Hepatocyte (in vitro differentiated cells): Measurements from ENCODE around the gene ASXL1. TPM values are rescaled to one million over a fixed set of nuclear protein-coding genes. Genes with fewer than 3 reads are reported as not detected.
"Not testable (repeated sequence)": the region's sequence is repeated elsewhere in the genome, so short reads cannot be mapped to it uniquely, and the experiment has no call there.

Experiments used
- DNase-seq: peaks from one replicate; pipeline ENCODE4 v3.0.0-alpha.2; 2016; ENCODE audit warnings: low spot score
- H2AFZ ChIP-seq: fragments of 200-600 bp; sonication (generic); 2 replicates; pipeline ENCODE4 v1.6.0; 2016; ENCODE audit warnings: antibody characterized with exemption, mild to moderate bottlenecking
- H3K27ac ChIP-seq: fragments of 200-600 bp; sonication (generic); 2 replicates; pipeline ENCODE4 v1.5.1; 2016; ENCODE audit warnings: mild to moderate bottlenecking
- H3K27me3 ChIP-seq: fragments of 200-600 bp; sonication (generic); 2 replicates; pipeline ENCODE4 v1.6.1; 2016
- H3K36me3 ChIP-seq: fragments of 200-600 bp; sonication (generic); replicated peaks from 2 replicates; pipeline ENCODE4 v1.5.1; 2016; ENCODE audit warnings: low read depth; ENCODE audit not compliant: insufficient read depth
- H3K4me1 ChIP-seq: fragments of 200-600 bp; sonication (generic); 2 replicates; pipeline ENCODE4 v1.5.1; 2016; ENCODE audit warnings: mild to moderate bottlenecking, moderate library complexity; ENCODE audit not compliant: insufficient read depth
- H3K4me2 ChIP-seq: fragments of 200-600 bp; sonication (generic); 2 replicates; pipeline ENCODE4 v1.6.0; 2016
- H3K4me3 ChIP-seq: fragments of 200-600 bp; sonication (generic); 2 replicates; pipeline ENCODE4 v1.5.1; 2016; ENCODE audit warnings: mild to moderate bottlenecking
- H3K79me2 ChIP-seq: fragments of 200-600 bp; sonication (generic); 2 replicates; pipeline ENCODE4 v1.6.0; 2017; ENCODE audit warnings: mild to moderate bottlenecking
- H3K9me2 ChIP-seq: fragments of 200-600 bp; sonication (generic); replicated peaks from 2 replicates; pipeline ENCODE4 v1.6.0; 2017; ENCODE audit warnings: mild to moderate bottlenecking; ENCODE audit not compliant: insufficient read depth
- H3K9me3 ChIP-seq: fragments of 200-600 bp; sonication (generic); 2 replicates; pipeline ENCODE4 v1.5.1; 2016; ENCODE audit warnings: low read depth, mild to moderate bottlenecking
- H4K20me1 ChIP-seq: fragments of 200-600 bp; sonication (generic); 2 replicates; pipeline ENCODE4 v1.6.0; 2016; ENCODE audit warnings: mild to moderate bottlenecking; ENCODE audit not compliant: insufficient read depth, poor library complexity, severe bottlenecking
- EZH2 ChIP-seq: fragments of 200-600 bp; sonication (generic); IDR thresholded peaks from 2 replicates; pipeline ENCODE4 v1.6.1; 2016; ENCODE audit warnings: antibody characterized with exemption, mild to moderate bottlenecking, borderline replicate concordance
- EZH2phosphoT487 ChIP-seq: fragments of 200-600 bp; sonication (generic); IDR thresholded peaks from one replicate; pipeline ENCODE4 v1.6.1; 2018; ENCODE audit warnings: antibody characterized with exemption, mild to moderate bottlenecking, low read depth, moderate library complexity; ENCODE audit not compliant: unreplicated experiment, severe bottlenecking
- WGBS: methylation state at CpG from one replicate; pipeline ENCODE4 v1.1.6; 2016; ENCODE audit warnings: low lambda C conversion rate; ENCODE audit errors: missing lambda C conversion rate; 5-methylcytosine and 5-hydroxymethylcytosine counted together
- polyA plus RNA-seq: library from polyadenylated mRNA; unstranded; fragments of >200 nt; fragmentation: Nextera tagmentation; extraction: Ambion mirVana; gene quantifications from 2 replicates; pipeline ENCODE4 v1.2.1, GENCODE V29; 2016
- total RNA-seq: library from RNA; depleted of rRNA; stranded (reverse); fragments of >200 nt; gene quantifications from 2 replicates; pipeline ENCODE4 v1.2.3, GENCODE V29; 2014
- TF ChIP-seq, protein P1 (sequence below): fragments of 200-600 bp; sonication (generic); IDR thresholded peaks from 2 replicates; pipeline ENCODE4 v1.5.1; 2016; ENCODE audit warnings: antibody characterized with exemption, mild to moderate bottlenecking; ENCODE audit not compliant: poor library complexity

ASXL1 gene
- total and polyA plus RNA-seq, 2 experiments from 2014 or later, result 82.0 to 95.6 TPM

DNA sequence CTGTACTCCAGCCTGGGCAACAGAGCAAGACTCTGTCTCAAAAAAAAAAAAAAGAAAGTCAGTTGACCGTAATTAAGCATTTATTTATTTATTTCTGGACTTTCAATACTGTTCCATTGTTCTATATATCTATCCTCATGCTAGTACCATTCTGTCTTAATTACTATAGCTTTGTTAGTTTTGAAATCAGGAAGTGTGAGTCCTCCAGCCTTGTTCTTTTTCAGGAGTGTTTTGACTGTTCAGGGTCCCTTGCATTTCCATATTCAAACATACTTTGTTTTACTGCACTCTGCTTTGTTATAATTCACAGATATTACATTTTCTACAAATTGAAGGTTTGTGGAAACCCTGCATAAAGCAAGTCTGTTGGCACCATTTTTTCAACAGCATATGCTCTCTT, 36.7 kb upstream of the ASXL1 start:
- no peaks in the 10 kb centered on the region for H3K9me2 ChIP-seq
- H3K4me3 ChIP-seq, result no peak overlapping the region
- H3K9me3 ChIP-seq, result no peaks in the 10 kb centered on the region
- DNase-seq, result no peak
- no peaks in the 10 kb centered on the region for H3K36me3 ChIP-seq
- no peak overlapping the region for H2AFZ ChIP-seq
- TF ChIP-seq EZH2 (no peak), EZH2phosphoT487 (no peak)
- TF ChIP-seq, protein P1, sequence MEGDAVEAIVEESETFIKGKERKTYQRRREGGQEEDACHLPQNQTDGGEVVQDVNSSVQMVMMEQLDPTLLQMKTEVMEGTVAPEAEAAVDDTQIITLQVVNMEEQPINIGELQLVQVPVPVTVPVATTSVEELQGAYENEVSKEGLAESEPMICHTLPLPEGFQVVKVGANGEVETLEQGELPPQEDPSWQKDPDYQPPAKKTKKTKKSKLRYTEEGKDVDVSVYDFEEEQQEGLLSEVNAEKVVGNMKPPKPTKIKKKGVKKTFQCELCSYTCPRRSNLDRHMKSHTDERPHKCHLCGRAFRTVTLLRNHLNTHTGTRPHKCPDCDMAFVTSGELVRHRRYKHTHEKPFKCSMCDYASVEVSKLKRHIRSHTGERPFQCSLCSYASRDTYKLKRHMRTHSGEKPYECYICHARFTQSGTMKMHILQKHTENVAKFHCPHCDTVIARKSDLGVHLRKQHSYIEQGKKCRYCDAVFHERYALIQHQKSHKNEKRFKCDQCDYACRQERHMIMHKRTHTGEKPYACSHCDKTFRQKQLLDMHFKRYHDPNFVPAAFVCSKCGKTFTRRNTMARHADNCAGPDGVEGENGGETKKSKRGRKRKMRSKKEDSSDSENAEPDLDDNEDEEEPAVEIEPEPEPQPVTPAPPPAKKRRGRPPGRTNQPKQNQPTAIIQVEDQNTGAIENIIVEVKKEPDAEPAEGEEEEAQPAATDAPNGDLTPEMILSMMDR, result no peak
- no peaks in the 10 kb centered on the region for H3K79me2 ChIP-seq
- no peaks in the 10 kb centered on the region for H4K20me1 ChIP-seq
- H3K27ac ChIP-seq, result no peak overlapping the region
- H3K4me2 ChIP-seq, result no peak overlapping the region
- peaks cover 4% of the 10 kb centered on the region for H3K4me1 ChIP-seq
- no peaks in the 10 kb centered on the region for H3K27me3 ChIP-seq
- WGBS, result 95% methylated on average over 1 of the region's 1 CpG

DNA sequence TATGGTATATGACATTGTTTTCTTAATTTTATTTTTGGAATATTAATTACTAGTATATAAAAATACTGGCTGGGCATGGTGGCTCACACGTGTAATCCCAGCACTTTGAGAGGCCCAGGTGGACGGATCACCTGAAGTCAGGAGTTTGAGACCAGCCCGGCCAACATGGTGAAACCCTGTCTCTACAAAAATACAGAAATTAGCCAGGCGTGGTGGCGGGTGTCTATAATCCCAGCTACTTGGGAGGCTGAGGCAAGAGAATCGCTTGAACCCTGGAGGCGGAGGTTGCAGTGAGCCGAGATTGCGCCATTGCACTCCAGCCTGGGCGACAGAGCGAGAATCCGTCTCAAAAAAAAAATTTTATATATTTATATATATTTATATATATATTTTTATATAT, 35.9 kb upstream of the ASXL1 start:
- WGBS, result 96% methylated on average over 12 of the region's 12 CpGs

DNA sequence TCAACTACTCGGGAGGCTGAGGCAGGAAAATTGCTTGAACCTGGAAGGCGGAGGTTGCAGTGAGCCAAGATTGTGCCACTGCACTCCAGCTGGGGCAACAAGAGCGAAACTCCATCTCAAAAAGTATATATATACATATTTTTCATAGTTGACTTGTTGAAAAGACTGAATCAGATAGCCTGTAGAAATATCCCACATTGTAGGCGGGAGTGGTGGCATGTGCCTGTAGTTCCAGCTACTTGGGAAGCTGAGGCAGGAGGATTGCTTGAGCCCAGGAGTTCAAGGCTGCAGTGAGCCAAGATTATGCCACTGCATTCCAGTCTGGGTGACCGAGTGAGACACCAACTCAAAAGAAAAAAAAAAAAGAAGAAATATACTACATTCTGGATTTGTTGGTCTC, 34.4 kb upstream of the ASXL1 start:
- H4K20me1 ChIP-seq, H3K79me2 ChIP-seq, H3K9me3 ChIP-seq, H2AFZ ChIP-seq, H3K4me2 ChIP-seq, H3K9me2 ChIP-seq, H3K27ac ChIP-seq, DNase-seq, H3K4me3 ChIP-seq, H3K36me3 ChIP-seq, H3K27me3 ChIP-seq: not testable (repeated sequence)
- peaks cover 17% of the 10 kb centered on the region for H3K4me1 ChIP-seq
- 97% methylated on average over 5 of the region's 5 CpGs for WGBS

More for the DNA sequence above, 35.9 kb upstream of the ASXL1 start:
- H3K79me2 ChIP-seq, H3K4me3 ChIP-seq, H3K36me3 ChIP-seq, H3K9me2 ChIP-seq, H3K4me2 ChIP-seq, DNase-seq, H3K9me3 ChIP-seq, H3K27ac ChIP-seq, H3K27me3 ChIP-seq, H2AFZ ChIP-seq, H4K20me1 ChIP-seq: not testable (repeated sequence)
- peaks cover 11% of the 10 kb centered on the region for H3K4me1 ChIP-seq

DNA sequence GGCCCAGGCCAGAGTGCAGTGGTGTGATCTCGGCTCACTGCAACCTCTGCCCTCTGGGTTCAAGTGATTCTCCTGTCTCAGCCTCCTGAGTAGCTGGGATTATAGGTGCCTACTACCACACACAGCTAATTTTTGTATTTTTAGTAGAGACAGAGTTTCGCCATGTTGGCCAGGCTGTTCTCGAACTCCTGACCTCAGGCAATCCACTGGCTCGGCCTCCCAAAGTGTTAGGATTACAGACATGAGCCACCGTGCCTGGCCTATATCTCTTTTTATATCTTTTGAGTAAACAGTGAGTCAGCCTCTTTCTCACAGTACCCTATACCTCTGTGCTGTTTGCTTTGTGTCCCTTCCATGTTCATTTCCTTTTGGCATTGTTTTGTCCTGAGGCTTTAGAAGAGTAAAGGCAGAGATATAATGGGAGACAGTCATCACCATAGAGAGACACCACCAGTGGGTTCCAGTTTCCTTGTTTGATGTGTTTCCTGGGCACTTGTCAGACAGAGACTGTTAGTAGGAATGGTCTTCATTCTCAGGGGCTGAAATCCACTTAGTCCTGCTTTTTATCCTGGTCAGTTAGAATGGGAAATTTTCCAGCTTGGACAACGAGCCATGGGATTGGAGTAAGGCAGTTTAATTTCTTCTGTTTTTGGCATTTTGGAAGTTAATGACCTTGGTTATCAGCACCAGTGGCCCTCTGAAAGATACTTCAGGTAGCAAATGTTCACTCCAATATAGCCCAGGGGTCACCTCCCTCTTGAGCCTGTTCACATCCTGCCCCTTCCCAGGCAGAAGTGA, 32.2 kb upstream of the ASXL1 start:
- no peaks in the 10 kb centered on the region for H3K36me3 ChIP-seq
- H3K9me2 ChIP-seq, result no peaks in the 10 kb centered on the region
- peak; percentile 74 for DNase-seq
- TF ChIP-seq, protein P1, result no peak
- TF ChIP-seq EZH2phosphoT487, result no peak
- no peak for TF ChIP-seq EZH2
- H3K79me2 ChIP-seq, result no peaks in the 10 kb centered on the region
- no peaks in the 10 kb centered on the region for H4K20me1 ChIP-seq
- no peaks in the 10 kb centered on the region for H3K27me3 ChIP-seq
- no peak overlapping the region for H2AFZ ChIP-seq
- no peak overlapping the region for H3K4me3 ChIP-seq
- peak overlapping the region; percentile 92 for H3K27ac ChIP-seq
- peaks cover 22% of the 10 kb centered on the region for H3K4me1 ChIP-seq
- H3K9me3 ChIP-seq, result no peaks in the 10 kb centered on the region
- H3K4me2 ChIP-seq, result no peak overlapping the region
- 52% methylated on average over 6 of the region's 6 CpGs for WGBS
